NCI-H146 (cell line): ENCODE data around the gene RPL35.

ENCODE experiments used
- DNase-seq: peaks from one replicate; lab custom pipeline; 2025; lab: John Stamatoyannopoulos, UW

RPL35 gene

DNA sequence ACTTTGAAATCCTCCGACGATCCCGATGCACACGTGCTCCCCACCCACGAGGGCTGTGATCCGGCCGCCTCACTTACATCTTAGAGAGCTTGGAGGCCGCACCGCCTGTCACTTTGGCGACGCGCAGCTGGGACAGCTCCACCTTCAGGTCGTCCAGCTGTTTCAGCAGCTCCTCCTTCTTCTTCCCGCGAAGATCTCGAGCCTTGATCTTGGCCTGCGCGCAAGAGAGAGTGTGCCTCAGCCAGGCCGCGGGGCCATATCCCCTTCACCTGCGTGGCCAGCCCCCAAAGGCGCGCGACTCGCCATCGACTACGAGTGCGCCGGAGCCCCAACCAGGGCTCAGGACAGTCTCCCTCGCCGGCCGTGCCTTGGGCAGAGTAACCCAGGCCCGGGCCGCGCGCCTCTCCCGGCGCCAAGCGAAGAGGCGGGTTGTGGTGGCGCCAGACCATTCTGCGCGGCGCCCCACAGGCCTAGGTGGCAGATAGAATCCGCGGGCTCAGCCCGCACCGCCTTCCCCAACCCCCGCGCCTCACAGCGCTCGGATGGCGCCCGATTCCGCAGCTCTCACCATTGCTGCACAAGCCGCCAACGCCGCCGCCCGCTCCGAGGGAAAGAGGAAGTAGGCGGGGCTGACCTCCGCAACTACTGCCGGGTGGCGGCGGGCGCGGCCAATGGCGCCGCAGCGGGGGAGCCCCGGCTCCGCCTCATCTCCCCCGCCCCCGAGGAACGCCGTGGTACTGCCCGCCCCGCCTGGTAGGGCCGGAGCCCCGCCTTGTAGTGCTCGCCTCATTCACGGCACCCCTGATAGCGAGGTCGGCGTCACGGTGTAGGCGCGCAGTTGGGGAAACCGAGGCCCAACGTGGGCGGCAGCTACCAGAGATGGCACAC is at the start of gene RPL35, which contains the start of gene ARPC5L:
TSS of gene RPL35 (minus strand) at position 616 of the 888 bp plus-strand sequence. CDS start at position 571, 45 bp downstream.
TSS of gene ARPC5L (plus strand) at position 789 of the 888 bp plus-strand sequence. CDS start 7,161 bp downstream, outside the sequence.
- peak; percentile 89 for DNase-seq

DNA sequence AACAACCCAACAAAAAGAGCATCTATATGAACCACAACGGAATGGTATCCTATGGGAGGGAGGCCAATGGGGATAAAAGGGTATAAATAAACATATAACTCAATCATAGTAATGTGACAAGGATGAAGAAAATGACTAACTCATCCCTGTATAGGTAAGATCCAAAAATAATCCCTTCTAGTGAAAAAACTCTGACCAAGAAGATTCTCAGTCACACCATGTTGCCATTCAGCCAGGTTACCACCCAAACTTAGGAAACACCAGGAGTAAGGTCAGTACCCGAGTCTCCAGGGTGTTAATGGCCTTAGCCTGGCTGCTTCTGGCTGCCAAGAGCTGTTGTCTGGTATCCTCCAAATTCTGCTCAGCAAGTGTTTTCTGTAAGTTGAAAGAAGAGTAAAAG is 46.3 kb upstream of the RPL35 start:
- DNase-seq = no peak

DNA sequence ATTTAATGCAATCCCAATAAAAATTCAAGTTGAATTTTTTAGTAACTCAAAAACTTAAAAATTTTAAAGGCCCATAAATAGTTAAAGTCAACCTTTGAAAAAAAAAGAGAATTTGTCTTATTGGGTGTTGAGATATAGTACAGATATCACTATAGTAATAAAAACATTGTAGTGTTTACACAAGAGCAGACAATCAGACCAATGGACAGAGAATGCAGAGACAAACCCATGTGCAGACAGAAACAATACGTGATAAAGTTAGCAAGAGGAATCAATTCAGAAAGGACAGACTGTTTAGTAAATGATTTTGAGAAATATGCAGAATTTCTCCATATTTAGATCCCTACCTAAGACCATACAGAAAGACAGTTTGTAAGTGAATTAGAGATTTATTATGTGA is 45.2 kb upstream of the RPL35 start:
- no peak for DNase-seq

DNA sequence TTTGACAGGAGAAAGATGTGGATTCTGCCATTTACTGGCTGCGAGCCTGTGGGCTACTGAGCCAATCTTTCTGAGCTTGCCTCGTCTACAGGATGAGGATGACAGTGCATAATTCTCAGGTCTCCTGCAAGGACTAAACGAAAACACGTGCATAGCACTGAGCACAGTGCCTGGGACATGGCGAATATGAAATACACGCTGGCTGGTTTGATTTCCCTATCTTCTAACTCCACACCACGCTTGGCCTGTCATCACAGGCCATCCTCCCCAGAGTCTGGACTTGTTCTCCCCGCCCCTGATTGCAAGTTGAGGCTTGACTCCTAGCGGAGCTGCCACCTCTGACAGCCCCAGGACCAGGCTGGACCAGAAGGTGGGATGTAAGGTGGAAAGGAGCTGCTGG is 38.1 kb upstream of the RPL35 start:
- no peak for DNase-seq

DNA sequence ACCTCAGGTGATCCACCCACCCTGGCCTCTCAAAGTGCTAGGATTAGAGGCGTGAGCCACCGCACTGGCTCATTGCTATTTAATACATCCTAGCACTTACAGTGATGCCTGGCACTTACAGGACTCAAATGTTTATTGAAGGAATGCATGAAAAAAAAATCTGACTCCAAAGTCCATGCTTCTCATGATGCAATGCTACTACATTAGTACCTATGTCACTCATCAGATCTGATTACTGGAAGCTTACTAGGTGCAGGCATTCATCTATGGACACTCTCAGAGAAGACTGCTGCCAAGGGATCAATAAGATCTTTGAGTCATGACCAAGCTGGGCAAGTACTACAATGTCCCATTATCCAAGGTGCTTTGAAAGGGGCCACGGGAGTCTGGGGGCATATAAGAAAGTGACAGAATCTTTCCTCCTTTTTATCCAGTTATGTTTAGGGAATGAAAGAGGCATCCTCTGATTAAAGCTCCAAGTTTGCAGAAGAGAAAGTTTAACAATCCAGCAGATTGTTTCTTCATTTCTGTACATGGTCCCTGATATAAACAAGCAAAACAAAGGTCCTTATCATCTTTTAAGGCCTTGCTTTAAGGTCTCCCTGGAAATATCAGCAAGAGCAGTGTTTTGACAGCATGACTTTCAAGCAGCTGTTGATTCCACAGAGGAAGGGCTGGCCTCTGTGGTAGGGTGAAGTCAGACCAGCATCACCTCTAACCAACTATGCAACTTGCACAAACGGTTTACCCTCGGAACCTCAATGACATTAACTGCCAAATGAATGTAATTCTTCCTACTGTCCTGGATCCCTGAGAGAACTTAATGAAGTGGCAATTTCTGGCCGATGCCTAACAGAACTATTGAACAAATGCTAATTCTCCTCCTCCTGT is 36.1 kb upstream of the RPL35 start:
- no peak for DNase-seq

DNA sequence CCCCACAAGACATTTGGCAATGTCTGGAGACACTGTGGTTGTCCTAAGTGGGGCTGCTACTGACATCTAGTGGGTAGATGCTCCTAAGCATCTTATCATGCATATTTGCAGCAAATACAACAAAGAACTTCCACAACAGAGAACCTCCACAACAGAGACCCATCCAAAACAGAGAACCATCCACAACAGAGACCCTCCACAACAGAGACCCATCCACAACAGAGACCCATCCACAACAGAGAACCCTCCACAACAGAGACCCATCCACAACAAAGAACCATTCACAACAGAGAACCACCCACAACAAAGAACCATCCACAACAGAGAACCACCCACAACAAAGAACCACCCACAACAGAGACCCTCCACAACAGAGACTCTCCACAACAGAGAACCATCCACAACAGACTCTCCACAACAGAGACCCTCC is 33.0 kb upstream of the RPL35 start:
- DNase-seq = no peak

DNA sequence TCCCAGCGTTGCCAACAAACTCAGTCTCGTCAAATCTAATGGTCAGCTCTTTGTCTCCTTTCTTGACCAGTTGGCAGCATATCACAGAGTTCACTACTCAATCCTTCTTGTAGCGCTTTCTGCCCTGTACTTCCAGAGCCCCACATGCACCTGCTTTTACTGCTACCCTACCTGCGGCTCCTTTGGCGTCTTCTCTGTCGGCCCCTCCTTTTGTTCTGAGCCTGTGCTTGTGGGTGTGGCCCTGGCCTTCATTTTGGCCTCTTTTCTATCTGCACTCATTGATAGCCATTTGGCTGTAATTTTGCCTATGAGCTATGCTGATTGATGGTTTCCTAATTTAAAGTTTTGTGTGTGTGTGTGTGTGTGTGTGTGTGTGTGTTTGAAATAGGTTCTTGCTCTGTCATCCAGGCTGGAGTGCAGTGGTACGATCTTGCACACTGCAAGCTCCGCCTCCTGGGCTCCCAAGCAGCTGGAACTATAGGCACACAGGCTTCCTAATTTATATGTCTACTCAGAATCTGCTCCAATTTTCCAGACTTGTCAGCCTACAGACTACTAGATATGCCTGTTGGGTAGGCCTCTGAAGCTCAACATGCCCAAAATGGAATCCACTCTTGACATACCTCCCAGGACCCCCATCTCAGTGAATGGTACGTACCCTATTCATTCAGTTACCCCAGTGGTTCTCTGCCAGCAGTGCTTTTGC is 32.4 kb upstream of the RPL35 start:
- DNase-seq = no peak

DNA sequence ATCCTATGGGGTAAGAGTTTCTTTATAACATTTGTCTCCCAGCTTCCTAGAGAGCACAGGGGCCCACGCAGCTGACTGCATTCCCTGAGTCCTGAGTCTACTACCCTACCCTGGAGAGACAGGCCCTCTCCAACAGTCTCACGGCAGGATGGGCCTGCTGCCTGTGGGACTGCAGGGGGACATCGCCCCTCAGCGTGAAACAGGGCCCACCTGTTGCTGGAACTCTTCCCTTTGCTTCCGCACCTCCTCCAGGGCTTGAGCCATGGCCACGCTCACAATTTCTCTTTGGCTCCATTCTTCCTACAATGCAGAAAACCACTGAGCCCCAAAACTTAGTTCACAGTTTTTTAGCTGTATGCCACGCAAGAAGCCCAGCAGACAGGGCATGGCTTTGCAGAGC is 28.4 kb upstream of the RPL35 start:
- no peak for DNase-seq

DNA sequence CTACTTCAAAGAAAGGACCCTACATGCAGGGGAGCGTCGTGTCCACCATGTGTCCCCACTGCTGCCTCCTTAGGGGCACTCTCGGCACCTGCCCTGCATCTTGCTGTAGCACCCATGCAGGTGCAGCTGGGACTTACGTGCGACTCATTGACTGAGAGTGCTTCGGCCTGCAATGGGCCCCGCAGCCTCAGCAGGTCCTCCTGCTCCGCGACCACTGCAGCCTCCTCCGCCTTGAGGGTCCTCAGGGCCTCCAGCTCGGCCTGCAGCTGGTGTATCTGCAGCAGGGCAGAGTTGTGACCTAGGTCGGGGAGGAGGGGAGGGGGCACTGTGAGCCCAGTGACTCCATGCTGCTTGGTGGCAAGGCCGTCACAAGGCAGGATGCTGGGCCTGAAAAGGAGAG is 27.2 kb upstream of the RPL35 start:
- DNase-seq = no peak

DNA sequence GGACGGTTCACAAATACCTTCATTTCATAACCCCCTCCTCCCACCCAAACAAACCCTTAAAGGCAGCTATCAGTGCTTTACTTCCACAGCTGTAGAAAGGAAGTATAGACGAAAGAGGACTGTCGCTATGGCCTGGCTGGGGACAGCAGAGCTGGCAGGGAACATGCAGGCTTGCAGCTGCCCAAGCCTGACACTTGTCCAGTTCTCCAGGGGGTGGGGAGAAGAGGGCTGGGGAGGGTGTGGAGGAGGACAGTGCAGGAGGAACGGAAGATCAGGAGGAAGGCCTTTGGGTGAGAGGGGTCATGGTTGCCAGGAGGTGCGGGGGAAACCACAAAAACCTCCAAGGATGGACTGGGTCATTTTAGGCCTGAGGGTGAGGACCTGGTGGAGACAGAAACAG is 26.1 kb upstream of the RPL35 start:
- DNase-seq = no peak

DNA sequence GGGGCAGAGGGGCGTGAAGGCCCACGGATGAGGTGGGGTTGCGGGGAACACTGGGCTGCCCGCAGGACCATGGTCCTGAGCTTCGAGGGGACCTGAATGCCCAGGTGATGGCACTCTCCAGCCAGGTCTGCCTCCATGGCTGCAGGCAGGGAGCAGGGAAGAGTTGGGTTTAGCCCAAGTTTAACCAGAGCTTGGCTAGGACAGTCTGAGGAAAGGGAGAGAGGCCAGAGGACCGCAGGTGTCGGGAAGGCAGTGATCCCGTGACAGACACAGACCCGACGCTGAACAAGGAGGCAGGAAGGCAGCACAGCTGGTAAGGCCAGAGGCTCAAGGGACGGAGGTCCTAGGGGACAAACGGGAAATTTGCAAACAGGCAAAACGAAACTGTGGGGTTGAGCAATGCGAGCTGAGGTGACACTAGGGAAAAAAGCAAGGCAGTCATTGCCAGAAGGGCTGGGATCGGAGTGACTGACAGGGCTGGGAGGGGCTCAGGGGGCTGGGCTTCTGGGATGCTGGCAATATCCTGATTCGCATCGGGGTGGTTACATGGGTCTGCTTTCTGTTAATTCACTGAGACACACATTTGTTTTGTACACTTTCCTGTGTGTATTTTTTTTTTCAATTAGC is 25.2 kb upstream of the RPL35 start:
- DNase-seq = no peak

DNA sequence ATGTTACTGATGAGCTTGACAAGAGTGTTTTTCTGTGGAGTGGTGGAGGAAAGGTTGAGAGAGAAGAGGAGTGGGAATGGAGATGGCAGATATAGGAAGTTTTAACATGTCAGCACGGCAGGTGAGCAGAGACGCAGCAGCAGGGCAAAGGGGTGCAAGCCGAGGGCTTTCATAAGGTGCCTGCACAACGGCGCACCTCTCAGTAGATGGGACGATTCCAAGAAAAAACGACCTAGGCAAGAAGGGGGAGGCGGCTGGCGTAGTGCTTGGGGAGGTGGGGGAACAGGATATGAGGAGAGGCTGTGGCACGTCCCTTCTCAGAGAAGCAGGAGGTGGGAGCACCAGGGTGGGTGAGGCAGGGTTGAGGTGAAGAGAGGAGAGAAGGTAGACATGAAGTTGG is 24.7 kb upstream of the RPL35 start:
- DNase-seq = no peak

DNA sequence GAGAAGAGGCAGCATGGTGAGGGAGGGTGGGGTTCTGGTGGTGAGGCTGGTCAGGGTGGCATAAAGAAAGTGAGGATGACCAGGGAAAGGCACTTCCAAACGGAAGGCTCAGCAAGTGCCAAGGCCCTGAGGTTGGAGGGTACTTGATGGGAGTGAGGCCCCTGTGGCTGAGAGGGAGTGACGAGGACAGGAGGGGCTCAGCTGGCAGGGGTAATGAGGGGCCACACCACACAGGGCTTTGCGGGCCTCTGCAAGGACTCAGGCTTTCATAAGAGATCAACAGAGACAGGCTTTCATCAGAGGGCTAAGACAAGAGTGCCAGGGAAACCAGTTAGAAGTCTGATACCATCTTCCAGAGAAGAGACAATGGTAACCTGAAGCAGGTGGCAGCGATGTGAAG is 23.8 kb upstream of the RPL35 start:
- DNase-seq = no peak

DNA sequence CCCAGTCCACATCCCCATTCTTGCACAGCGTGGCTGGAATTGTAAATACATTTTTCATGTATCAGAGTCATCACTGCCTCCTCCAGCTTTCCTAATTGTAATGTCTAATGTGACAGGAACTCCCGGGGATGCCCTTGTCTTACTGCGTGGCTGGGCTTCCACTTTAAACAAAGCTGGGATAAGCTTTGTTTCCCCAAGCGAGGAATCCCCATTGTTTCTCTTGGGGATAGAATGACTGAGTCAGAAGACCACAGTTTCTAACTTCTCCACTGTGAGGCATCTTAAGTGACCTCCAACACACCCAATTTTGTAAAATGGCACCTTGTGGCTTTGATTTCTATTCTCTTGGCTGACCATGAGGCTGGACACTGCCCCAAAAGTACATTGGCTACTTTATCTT is 22.6 kb upstream of the RPL35 start:
- no peak for DNase-seq

DNA sequence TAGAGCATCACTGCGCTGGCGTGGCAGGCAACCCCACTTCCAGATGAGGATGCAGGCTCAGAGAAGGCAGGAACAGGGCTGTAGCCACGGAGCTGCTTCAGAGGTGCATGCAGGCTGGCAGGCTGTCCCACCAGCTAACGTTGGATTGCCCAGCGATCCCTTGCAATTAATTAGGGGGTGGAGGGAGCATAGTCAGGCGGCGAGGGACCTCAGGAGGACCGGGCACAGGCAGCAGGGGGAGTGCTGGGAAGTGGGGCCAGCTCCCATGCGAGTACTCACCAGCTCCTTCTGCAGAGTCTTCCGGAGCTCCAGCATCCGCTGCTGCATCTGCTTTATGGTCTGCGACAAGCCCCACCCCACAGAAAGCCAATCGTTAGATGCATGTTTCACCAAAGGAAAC is 20.5 kb upstream of the RPL35 start:
- no peak for DNase-seq

DNA sequence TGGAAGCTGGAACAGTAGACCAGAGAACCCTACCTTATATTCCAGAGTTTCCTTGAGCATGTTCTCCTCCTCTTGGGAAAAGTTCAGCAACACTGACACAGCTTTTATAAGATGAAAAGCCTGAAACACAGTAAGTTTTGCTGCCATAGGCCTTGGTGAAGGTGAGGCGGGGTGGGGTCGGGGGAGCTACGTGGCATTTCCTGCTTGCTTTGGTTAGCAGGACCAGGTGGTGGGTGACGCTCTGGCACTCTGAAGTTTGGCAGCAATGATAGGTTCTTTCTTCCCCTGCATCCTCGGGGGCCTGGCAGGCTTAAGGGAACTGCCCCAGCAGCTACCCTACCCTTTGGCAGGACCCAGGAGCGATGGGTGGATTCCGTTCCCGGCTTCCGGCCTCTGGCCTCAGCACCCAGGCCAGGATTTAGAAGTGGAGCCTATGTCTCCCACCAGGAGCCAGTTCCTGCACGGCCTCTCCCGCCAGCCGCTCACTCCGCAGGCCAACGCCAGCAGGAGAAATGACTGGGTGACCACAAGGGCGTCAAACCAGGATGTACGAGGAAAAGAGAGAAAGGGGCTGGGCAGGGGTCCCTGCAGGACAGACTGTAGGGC is 19.5 kb upstream of the RPL35 start:
- no peak for DNase-seq

DNA sequence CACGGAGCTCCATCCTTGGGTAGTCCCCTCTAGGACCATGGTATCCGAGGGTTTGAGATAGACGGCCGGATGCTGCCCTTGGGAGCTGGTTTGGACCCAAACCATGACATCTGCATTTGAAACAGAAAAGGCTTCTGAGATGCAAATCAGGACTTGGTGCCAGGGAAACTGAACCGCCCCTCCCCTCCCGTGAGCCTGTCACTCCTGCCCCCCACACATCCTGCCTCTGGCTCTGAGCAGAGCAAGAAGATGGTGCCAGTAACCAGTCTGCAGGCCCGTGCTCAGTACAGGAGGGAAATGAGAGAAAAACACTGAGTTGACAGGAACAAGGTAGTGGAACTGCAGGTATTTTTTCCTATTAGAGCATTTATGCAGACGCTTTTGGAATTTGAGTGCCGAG is 18.7 kb upstream of the RPL35 start:
- no peak for DNase-seq

DNA sequence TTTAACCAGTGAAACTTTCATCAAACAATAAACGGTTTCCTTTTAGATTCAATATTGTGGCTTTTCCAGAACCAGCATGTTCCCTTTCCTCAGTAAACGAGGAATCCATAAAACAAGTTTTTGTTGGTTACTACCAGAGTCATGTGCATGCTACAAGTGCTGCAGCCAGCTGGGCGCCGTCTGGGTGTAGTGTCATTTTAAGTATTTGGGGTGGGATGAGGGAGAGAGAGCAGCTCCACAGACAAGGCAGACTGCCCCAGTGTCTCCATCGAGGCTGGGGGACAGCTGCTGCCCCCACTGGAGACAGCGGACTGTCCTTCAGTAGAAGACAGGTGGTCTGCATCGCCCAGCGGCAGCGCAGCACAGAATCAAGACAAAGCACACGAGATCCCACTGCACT is 17.5 kb upstream of the RPL35 start:
- DNase-seq = no peak

DNA sequence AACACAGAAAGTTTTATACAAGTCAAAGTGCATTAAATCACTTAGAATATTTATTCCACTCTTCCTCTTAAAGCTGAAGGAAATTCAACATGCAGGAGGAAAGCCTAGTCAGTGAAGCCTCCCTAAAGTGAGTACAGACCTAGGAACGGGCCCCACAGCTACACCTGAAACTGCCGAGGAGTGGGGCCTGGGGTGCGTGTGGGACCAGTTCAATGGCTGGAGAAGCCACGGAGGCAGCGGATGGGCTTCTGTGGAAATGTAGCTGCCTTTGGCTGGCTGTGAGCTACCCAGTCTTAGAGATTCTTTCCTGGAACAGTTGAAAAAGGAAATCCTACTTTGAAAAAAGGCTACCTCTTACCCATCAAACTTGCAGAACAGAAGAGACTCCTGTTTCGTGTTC is 16.8 kb upstream of the RPL35 start:
- DNase-seq = no peak

DNA sequence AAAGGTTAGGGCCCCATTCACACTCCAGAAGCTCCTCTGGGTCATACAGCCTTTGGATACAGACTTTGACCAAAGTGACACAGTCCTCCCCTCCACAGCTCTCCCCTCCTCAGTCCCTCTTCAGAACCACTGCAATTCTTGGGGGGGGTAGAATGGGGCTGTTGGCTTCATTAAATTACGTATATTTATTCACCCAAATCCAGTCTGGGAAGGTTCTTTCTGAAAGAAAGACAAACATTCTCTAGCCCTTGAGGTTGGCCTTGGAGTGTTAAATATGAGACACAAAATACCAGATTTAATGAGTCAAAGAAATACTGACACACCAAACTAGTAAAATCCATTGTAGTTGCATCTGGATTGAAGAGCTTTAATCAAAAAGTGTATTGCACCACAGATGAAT is 16.3 kb upstream of the RPL35 start:
- DNase-seq = no peak

DNA sequence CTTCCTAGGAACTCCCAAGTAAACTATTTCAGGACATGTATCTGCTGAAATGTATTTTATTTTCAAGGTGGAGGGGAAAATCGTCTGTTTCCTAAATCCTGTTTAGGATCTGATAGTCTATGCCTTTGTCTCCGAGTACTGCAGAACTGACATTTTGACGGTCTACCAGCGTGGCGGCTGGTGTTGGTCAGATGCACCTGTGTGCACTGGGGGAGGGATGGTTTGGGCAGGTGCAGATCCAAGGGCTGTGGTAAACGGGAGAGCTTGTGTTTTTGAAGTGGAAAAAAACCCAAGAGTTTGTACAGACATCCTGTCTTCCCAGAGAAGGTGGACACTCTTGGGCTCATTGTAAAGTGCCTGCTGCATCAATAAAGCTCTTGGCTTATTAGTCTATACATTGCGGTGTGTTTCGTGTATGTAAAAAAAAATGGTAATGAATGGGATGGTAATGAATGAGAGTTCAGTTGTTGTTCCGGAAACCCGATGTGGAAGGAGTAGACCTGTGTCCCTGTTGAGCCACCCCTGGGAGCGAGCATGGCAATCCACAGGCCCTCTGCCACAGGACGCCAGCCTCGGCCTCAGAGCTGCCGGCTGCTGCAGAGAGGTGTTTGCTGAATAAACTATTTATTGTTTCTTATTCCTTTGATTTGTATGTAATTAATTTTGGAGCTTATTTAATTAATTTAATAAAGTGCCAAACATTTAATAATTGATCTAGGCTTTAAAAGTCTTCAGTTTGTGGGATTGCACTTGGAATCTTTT is 15.4 kb upstream of the RPL35 start:
- DNase-seq = no peak
